PC-3 (cell line): ENCODE results near the gene CEP192.

Experiments
- EZH2 ChIP-seq: fragments of 300-600 bp; sonication (generic); IDR thresholded peaks from one replicate; pipeline ENCODE4 v1.6.1; 2017; ENCODE audit warnings: antibody characterized with exemption, mild to moderate bottlenecking, low read length; ENCODE audit not compliant: unreplicated experiment
- EZH2phosphoT487 ChIP-seq: fragments of 300-600 bp; sonication (generic); IDR thresholded peaks from 2 replicates; pipeline ENCODE4 v1.6.1; 2018; ENCODE audit warnings: mild to moderate bottlenecking, antibody characterized with exemption, low read length, borderline replicate concordance
- TF ChIP-seq, protein P1 (sequence below): fragments of 300-600 bp; sonication (generic); conservative IDR thresholded peaks from 2 replicates; pipeline ENCODE4 v1.5.1; 2017; ENCODE audit warnings: antibody characterized with exemption, low read depth, mild to moderate bottlenecking, low read length

DNA sequence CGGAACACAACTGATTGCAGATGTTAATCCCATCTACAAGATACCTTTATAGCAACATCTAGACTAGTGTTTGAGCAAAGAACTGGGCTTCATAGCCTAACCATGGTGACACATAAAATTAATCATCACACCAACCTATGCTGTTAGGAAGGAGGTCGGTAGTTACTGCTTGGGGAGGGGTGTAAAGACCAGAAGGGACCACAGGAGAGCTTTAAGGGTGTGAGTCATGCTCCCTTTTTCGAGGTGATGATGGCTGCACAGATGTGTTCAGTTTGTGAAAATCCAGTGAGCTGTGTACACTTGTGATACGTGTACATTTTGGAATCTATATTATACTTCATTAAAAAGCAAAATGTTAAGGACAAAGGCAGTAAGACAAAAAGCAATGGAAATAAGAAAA lies 47.9 kb upstream of the CEP192 start:
- TF ChIP-seq, protein P1, sequence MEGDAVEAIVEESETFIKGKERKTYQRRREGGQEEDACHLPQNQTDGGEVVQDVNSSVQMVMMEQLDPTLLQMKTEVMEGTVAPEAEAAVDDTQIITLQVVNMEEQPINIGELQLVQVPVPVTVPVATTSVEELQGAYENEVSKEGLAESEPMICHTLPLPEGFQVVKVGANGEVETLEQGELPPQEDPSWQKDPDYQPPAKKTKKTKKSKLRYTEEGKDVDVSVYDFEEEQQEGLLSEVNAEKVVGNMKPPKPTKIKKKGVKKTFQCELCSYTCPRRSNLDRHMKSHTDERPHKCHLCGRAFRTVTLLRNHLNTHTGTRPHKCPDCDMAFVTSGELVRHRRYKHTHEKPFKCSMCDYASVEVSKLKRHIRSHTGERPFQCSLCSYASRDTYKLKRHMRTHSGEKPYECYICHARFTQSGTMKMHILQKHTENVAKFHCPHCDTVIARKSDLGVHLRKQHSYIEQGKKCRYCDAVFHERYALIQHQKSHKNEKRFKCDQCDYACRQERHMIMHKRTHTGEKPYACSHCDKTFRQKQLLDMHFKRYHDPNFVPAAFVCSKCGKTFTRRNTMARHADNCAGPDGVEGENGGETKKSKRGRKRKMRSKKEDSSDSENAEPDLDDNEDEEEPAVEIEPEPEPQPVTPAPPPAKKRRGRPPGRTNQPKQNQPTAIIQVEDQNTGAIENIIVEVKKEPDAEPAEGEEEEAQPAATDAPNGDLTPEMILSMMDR = no peak
- TF ChIP-seq EZH2 = no peak
- TF ChIP-seq EZH2phosphoT487 = no peak
